ENCODE measurements around the gene PRM3.

The PRM3 gene

GRCh38 chr16:11258553-11259492 is 14.6 kb downstream of the PRM3 start:
- peak in 1 of 3 donors; percentile 23 for DNase-seq
- Histone ChIP-seq H3K9me3 (ENCODE audit: control insufficient read depth, low read length) (no peaks in the 10 kb centered on the region), H3K27me3 (replicated peaks; ENCODE audit: control insufficient read depth, insufficient read depth, low read length, poor library complexity, severe bottlenecking) (no peaks in the 10 kb centered on the region), H3K4me3 (ENCODE audit: insufficient read depth, low read depth, low read length, poor library complexity, severe bottlenecking) (peak overlapping the region; percentile 4), H3K4me1 (ENCODE audit: control insufficient read depth, insufficient read depth, low read length, poor library complexity, severe bottlenecking) (peaks cover 39% of the 10 kb centered on the region), H3K27ac (ENCODE audit: insufficient read depth, low read length, poor library complexity, severe bottlenecking) (peak overlapping the region; percentile 39), H3K36me3 (ENCODE audit: control insufficient read depth, insufficient read depth, low read length) (no peaks in the 10 kb centered on the region)

GRCh38 chr16:11257131-11257938 is 16.1 kb downstream of the PRM3 start:
- Histone ChIP-seq H3K36me3 (ENCODE audit: control insufficient read depth, insufficient read depth, low read length) (no peaks in the 10 kb centered on the region), H3K4me1 (ENCODE audit: control insufficient read depth, insufficient read depth, low read length, poor library complexity, severe bottlenecking) (peaks cover 42% of the 10 kb centered on the region), H3K27ac (ENCODE audit: insufficient read depth, low read length, poor library complexity, severe bottlenecking) (peak overlapping the region; percentile 86), H3K4me3 (ENCODE audit: insufficient read depth, low read depth, low read length, poor library complexity, severe bottlenecking) (peak overlapping the region; percentile 84), H3K9me3 (ENCODE audit: control insufficient read depth, low read length) (no peaks in the 10 kb centered on the region), H3K27me3 (replicated peaks; ENCODE audit: control insufficient read depth, insufficient read depth, low read length, poor library complexity, severe bottlenecking) (no peaks in the 10 kb centered on the region)
- DNase-seq: peak in 2 of 3 donors; percentile 28 to 38

- H3K36me3 ChIP-seq (ENCODE audit: control insufficient read depth, insufficient read depth, low read length): no peaks in the 10 kb centered on the region
- peak in 2 of 3 donors; percentile 11 to 31 for DNase-seq
- no peaks in the 10 kb centered on the region for H3K9me3 ChIP-seq (ENCODE audit: control insufficient read depth, low read length)
- peak overlapping the region; percentile 84 for H3K4me3 ChIP-seq (ENCODE audit: insufficient read depth, low read depth, low read length, poor library complexity, severe bottlenecking)
- peaks cover 47% of the 10 kb centered on the region for H3K4me1 ChIP-seq (ENCODE audit: control insufficient read depth, insufficient read depth, low read length, poor library complexity, severe bottlenecking)
- H3K27me3 ChIP-seq (replicated peaks; ENCODE audit: control insufficient read depth, insufficient read depth, low read length, poor library complexity, severe bottlenecking): no peaks in the 10 kb centered on the region
- H3K27ac ChIP-seq (ENCODE audit: insufficient read depth, low read length, poor library complexity, severe bottlenecking): peak overlapping the region; percentile 86
Observed at GRCh38 chr16:11256661-11257130, 16.7 kb downstream of the PRM3 start.

GRCh38 chr16:11255737-11256660 is 17.4 kb downstream of the PRM3 start, which contains the start of gene SOCS1:
SOCS1 (minus strand) TSS chr16:11256204; CDS start chr16:11255478, 726 bp downstream.
- peak within 1 kb of the TSS; percentile 84 for H3K4me3 ChIP-seq (ENCODE audit: insufficient read depth, low read depth, low read length, poor library complexity, severe bottlenecking)
- H3K27ac ChIP-seq (ENCODE audit: insufficient read depth, low read length, poor library complexity, severe bottlenecking): peak within 1 kb of the TSS; percentile 86
- DNase-seq: peak; percentile 76 to 84 (median 78)
- peaks cover 48% of the 10 kb centered on the region for H3K4me1 ChIP-seq (ENCODE audit: control insufficient read depth, insufficient read depth, low read length, poor library complexity, severe bottlenecking)
- H3K27me3 ChIP-seq (replicated peaks; ENCODE audit: control insufficient read depth, insufficient read depth, low read length, poor library complexity, severe bottlenecking): no peaks in the 10 kb centered on the region
- H3K36me3 ChIP-seq (ENCODE audit: control insufficient read depth, insufficient read depth, low read length): no peaks in the 10 kb centered on the region
- no peaks in the 10 kb centered on the region for H3K9me3 ChIP-seq (ENCODE audit: control insufficient read depth, low read length)

DNA sequence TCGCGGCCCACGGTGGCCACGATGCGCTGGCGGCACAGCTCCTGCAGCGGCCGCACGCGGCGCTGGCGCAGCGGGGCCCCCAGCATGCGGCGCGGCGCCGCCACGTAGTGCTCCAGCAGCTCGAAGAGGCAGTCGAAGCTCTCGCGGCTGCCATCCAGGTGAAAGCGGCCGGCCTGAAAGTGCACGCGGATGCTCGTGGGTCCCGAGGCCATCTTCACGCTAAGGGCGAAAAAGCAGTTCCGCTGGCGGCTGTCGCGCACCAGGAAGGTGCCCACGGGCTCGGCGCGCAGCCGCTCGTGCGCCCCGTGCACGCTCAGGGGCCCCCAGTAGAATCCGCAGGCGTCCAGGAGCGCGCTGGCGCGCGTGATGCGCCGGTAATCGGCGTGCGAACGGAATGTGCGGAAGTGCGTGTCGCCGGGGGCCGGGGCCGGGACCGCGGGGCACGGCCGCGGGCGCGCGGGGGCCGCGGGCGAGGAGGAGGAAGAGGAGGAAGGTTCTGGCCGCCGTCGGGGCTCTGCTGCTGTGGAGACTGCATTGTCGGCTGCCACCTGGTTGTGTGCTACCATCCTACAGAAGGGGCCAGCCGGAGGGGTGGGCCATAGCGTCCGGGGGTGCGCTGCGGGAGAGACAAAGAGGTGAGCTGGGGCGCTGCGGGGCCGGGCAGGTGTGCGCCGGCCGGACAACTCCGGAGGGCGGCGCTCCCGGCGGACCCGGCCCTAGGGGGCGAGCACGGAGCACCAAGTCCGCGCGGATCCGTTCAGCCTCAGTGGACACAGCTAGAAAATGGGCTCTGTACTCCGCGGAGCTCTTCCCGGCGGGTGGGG is 18.3 kb downstream of the PRM3 start:
- H3K4me3 ChIP-seq (ENCODE audit: insufficient read depth, low read depth, low read length, poor library complexity, severe bottlenecking): peak overlapping the region; percentile 84
- H3K9me3 ChIP-seq (ENCODE audit: control insufficient read depth, low read length): no peaks in the 10 kb centered on the region
- peak; percentile 50 to 58 (median 50) for DNase-seq
- H3K27ac ChIP-seq (ENCODE audit: insufficient read depth, low read length, poor library complexity, severe bottlenecking): peak overlapping the region; percentile 79
- no peaks in the 10 kb centered on the region for H3K27me3 ChIP-seq (replicated peaks; ENCODE audit: control insufficient read depth, insufficient read depth, low read length, poor library complexity, severe bottlenecking)
- H3K36me3 ChIP-seq (ENCODE audit: control insufficient read depth, insufficient read depth, low read length): no peaks in the 10 kb centered on the region
- H3K4me1 ChIP-seq (ENCODE audit: control insufficient read depth, insufficient read depth, low read length, poor library complexity, severe bottlenecking): peaks cover 48% of the 10 kb centered on the region

DNA sequence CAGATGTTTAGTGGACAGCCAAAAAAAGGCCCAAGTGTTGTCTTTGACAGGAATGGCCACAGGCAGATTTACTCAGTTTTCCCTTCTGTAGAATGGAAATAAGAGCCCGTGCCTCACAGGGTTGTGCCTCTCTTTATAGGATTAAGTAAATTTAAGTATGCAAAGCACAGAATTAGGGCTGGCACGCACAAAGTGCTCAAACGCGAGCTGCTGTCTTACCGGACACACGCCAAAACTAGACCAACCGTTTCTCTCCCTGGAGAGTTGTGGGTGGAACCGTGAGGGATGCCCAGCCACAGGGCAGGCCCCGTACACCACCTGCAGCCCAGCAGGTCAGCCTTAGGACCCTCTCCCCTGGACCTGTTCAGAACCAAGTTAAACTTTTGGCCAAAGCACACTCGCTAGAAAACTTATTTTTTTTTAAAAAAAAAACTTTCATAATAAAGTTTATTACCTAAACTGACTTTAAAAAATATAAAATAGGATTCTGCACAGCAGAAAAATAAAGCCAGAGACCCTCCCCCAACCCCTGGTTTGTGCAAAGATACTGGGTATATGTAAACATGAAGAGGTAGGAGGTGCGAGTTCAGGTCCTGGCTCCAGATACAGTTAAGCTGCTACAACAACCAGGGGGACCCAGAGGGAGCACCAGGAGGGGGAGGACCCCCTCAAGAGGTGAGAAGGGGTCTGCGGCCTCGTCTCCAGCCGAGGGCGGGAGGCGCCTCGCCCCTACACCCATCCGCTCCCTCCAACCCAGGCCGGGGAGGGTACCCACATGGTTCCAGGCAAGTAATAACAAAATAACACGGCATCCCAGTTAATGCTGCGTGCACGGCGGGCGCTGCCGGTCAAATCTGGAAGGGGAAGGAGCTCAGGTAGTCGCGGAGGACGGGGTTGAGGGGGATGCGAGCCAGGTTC is 19.2 kb downstream of the PRM3 start:
- H3K27me3 ChIP-seq (replicated peaks; ENCODE audit: control insufficient read depth, insufficient read depth, low read length, poor library complexity, severe bottlenecking): no peaks in the 10 kb centered on the region
- H3K4me1 ChIP-seq (ENCODE audit: control insufficient read depth, insufficient read depth, low read length, poor library complexity, severe bottlenecking): peaks cover 48% of the 10 kb centered on the region
- no peaks in the 10 kb centered on the region for H3K36me3 ChIP-seq (ENCODE audit: control insufficient read depth, insufficient read depth, low read length)
- peak overlapping the region; percentile 84 for H3K4me3 ChIP-seq (ENCODE audit: insufficient read depth, low read depth, low read length, poor library complexity, severe bottlenecking)
- no peaks in the 10 kb centered on the region for H3K9me3 ChIP-seq (ENCODE audit: control insufficient read depth, low read length)
- no peak for DNase-seq
- H3K27ac ChIP-seq (ENCODE audit: insufficient read depth, low read length, poor library complexity, severe bottlenecking): peak overlapping the region; percentile 79

DNA sequence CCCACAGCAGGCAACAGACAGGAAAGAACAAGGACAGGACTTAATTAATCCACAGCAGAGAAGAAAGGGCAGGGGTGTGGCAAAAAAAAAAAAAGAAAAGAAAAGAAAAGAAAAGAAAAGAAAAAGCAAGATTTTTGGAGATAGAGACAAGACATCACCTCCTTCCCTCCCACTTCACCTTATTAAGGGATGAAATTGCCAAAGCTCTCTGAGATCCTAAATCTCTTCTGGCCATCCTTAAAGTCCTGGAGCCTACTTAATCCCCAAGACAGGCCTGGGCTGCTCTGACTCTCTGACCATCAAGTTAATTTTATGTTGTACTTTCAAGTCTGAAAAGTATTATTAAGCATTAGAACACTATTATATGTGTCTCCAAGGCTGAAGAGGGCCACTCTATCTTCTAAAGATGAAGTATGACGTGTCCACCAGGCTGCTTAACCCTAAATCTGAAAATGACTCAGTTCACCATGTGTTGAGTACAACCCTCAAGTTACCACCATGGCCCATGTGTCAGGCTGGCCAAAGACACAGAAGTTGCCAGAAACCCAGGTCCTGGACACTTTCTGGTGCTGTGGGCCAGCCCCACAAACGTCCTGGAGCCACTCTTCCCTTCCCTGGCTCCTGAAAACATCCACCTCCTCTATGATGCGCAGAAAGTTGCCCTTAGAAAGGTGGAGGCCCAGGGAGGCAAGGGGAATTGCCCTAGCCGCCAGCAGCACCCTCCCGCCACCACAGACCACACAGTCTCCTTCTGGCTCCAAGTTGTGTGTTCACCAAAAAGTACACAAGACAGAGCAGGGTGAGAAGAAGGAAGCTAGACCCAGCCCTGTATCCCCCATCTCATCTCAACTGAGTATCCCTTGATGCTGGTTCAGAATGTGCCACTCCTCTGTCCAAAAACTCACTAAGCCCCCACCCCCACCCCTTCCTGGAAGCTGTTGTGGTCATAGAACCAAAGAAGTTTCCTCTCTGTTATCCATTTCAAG is 20.1 kb downstream of the PRM3 start:
- Histone ChIP-seq H3K27ac (ENCODE audit: insufficient read depth, low read length, poor library complexity, severe bottlenecking) (peak overlapping the region; percentile 79), H3K27me3 (replicated peaks; ENCODE audit: control insufficient read depth, insufficient read depth, low read length, poor library complexity, severe bottlenecking) (no peaks in the 10 kb centered on the region), H3K9me3 (ENCODE audit: control insufficient read depth, low read length) (no peaks in the 10 kb centered on the region), H3K36me3 (ENCODE audit: control insufficient read depth, insufficient read depth, low read length) (no peaks in the 10 kb centered on the region), H3K4me1 (ENCODE audit: control insufficient read depth, insufficient read depth, low read length, poor library complexity, severe bottlenecking) (peaks cover 41% of the 10 kb centered on the region), H3K4me3 (ENCODE audit: insufficient read depth, low read depth, low read length, poor library complexity, severe bottlenecking) (peak overlapping the region; percentile 84)
- DNase-seq: peak; percentile 39 to 60 (median 44)

All from effector memory CD4-positive, alpha-beta T cell (primary cell).